Breast epithelium (tissue), 3 donors: ENCODE measurements around the gene NRP1.

Experiments used
- CTCF ChIP-seq, 3 donors: fragments of 450-650 bp; IDR thresholded peaks; one replicate each; pipeline ENCODE4 v1.5.1; 2016 to 2017; ENCODE audit warnings: antibody characterized with exemption in 3 of 3, mild to moderate bottlenecking in 3 of 3, moderate library complexity in 3 of 3
- POLR2AphosphoS5 ChIP-seq, 3 donors: sonication (generic); formaldehyde crosslinking; IDR thresholded peaks; one replicate each; pipeline ENCODE4 v1.6.1; 2017; ENCODE audit warnings: antibody characterized with exemption in 3 of 3

DNA sequence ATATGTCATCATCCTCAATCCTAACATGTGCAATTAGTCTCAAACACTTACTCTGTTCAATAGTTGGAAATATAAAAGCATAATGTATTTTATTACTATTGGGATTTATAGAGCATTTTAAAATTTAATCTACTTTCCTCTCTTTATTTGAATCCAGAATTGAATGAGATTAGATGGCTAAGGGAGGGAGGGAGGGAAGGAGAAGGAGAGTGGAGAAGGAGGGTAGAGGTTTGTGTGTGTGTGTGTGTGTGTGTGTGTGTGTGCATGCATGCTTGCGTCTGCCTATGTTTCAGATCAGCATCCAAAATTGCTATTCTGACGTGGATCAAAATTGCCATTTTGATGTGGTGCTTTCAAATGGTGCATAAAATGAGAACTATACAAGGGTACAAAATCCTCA is 90.8 kb downstream of the NRP1 start:
- no peak for TF ChIP-seq CTCF (IDR thresholded peaks at IDR 0.05)
- no peak for TF ChIP-seq POLR2AphosphoS5 (IDR thresholded peaks at IDR 0.05)
